ENCODE results near the gene PM20D1. TPM values are rescaled to one million over a fixed set of nuclear protein-coding genes. Genes with fewer than 3 reads are reported as not detected.

The PM20D1 gene
- total RNA-seq, 1 donor from 2014 or later, result not detected

DNA sequence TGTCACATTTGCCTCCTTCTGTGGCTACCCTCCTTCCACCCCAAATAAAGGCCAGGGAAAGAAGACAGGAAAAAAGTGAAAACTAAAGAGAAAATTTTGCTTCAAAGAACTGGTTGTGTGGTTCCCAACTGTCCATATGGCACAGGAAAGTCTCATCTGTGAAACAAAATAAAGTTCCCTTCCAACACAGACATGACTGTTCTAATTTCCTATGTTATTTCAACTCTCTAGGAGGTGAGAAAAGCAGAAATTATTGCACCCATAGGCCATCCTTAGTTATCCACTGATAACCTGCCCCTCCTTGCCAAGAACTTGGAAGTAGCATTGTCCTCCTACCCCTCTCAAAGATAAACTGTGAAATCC is 66.5 kb downstream of the PM20D1 start:
- DNase-seq (ENCODE audit: low spot score), result no peak
- Mint-ChIP-seq H3K36me3 (ENCODE audit: low read depth, unreplicated experiment) (no peaks in the 10 kb centered on the region), H3K9me3 (ENCODE audit: unreplicated experiment) (no peaks in the 10 kb centered on the region), H3K27me3 (ENCODE audit: unreplicated experiment) (no peaks in the 10 kb centered on the region), H3K27ac (ENCODE audit: unreplicated experiment) (no peak overlapping the region), H3K4me3 (ENCODE audit: unreplicated experiment) (no peak overlapping the region), H3K4me1 (ENCODE audit: unreplicated experiment) (peaks cover 8% of the 10 kb centered on the region)
- TF ChIP-seq, protein P1, sequence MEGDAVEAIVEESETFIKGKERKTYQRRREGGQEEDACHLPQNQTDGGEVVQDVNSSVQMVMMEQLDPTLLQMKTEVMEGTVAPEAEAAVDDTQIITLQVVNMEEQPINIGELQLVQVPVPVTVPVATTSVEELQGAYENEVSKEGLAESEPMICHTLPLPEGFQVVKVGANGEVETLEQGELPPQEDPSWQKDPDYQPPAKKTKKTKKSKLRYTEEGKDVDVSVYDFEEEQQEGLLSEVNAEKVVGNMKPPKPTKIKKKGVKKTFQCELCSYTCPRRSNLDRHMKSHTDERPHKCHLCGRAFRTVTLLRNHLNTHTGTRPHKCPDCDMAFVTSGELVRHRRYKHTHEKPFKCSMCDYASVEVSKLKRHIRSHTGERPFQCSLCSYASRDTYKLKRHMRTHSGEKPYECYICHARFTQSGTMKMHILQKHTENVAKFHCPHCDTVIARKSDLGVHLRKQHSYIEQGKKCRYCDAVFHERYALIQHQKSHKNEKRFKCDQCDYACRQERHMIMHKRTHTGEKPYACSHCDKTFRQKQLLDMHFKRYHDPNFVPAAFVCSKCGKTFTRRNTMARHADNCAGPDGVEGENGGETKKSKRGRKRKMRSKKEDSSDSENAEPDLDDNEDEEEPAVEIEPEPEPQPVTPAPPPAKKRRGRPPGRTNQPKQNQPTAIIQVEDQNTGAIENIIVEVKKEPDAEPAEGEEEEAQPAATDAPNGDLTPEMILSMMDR (IDR thresholded peaks at IDR 0.05; ENCODE audit: unreplicated experiment), result no peak

DNA sequence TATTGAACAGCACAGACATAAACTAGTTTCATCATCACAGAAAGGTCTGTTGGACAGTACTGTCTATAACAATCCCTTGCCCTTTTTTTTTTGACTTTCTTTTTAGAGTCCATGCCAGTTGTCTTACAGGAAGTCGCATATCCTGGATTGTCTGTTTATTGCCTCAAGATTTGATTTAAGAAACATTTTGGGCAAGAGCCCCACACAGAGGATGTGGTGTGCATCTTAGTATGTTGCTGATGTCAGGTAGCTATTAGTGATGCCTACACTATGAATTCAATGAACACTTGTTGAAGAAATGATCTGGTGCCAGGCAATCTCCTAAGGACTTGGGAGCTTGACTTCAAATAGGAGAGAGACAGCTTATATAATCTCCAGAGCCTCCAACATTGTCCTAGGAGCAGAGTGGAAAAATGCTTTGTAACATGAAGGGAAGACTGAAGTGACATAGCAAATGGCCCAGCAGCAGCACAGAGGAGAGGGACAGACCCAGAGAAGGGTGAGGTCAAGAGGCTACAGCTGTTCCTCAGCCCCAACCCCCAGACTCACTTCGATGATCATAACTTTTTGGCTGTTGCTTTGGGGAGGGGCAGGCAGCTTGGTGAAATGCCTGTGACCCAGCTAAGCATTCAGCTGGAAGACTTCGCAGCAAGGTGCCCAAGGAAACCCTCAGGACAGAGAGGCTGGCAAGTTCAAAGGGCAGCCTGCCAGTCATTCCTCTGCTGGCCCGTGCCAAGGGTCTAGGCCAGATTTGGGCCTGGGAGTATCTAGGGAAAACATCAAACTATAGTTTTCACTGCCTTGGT is 67.1 kb downstream of the PM20D1 start:
- H3K9me3 Mint-ChIP-seq (ENCODE audit: unreplicated experiment), result no peaks in the 10 kb centered on the region
- H3K4me1 Mint-ChIP-seq (ENCODE audit: unreplicated experiment), result peaks cover 7% of the 10 kb centered on the region
- H3K4me3 Mint-ChIP-seq (ENCODE audit: unreplicated experiment), result no peak overlapping the region
- no peak for DNase-seq (ENCODE audit: low spot score)
- no peaks in the 10 kb centered on the region for H3K27me3 Mint-ChIP-seq (ENCODE audit: unreplicated experiment)
- no peak overlapping the region for H3K27ac Mint-ChIP-seq (ENCODE audit: unreplicated experiment)
- no peaks in the 10 kb centered on the region for H3K36me3 Mint-ChIP-seq (ENCODE audit: low read depth, unreplicated experiment)
- TF ChIP-seq, protein P1 (IDR thresholded peaks at IDR 0.05; ENCODE audit: unreplicated experiment), result no peak

DNA sequence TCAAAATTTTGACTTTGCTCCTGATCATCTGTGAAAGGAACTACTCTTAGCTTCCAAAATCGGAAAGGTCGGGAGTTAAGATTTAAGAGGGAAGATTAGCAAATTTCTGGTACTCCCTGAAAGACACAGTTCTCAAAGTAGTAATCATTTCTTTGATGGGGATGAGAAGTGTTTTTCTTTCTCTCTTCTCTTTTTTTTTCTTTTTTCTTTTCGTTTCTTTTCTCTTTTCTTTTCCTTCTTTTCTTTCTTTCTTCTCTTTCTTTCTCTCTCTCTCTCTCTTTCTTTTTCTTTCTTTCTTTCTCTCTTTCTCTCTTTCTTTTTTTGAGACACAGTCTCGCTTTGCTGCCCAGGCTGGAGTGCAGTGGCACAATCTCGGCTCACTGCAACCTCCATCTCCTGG is 69.6 kb downstream of the PM20D1 start:
- Mint-ChIP-seq H3K9me3 (ENCODE audit: unreplicated experiment) (no peaks in the 10 kb centered on the region), H3K4me3 (ENCODE audit: unreplicated experiment) (no peak overlapping the region), H3K4me1 (ENCODE audit: unreplicated experiment) (no peaks in the 10 kb centered on the region), H3K27me3 (ENCODE audit: unreplicated experiment) (no peaks in the 10 kb centered on the region), H3K36me3 (ENCODE audit: low read depth, unreplicated experiment) (no peaks in the 10 kb centered on the region), H3K27ac (ENCODE audit: unreplicated experiment) (no peak overlapping the region)
- TF ChIP-seq, protein P1 (IDR thresholded peaks at IDR 0.05; ENCODE audit: unreplicated experiment), result no peak
- DNase-seq (ENCODE audit: low spot score), result no peak

Other genes with a start within 250 kb of the PM20D1 start
- 57.1 TPM for gene ELK4, start 218.1 kb downstream of the PM20D1 start, total RNA-seq (ENCODE audit: unreplicated experiment)
- gene SLC45A3, start 169.6 kb downstream of the PM20D1 start, total RNA-seq (ENCODE audit: unreplicated experiment), result 9.2 TPM
- gene NUCKS1, start 100.0 kb downstream of the PM20D1 start, total RNA-seq (ENCODE audit: unreplicated experiment), result 170 TPM
- gene RAB29, start 74.7 kb downstream of the PM20D1 start, total RNA-seq (ENCODE audit: unreplicated experiment), result 19.4 TPM
- 35.2 TPM for gene SLC41A1, start 36.9 kb downstream of the PM20D1 start, total RNA-seq (ENCODE audit: unreplicated experiment)
- gene SLC26A9, start 93.3 kb upstream of the PM20D1 start, total RNA-seq (ENCODE audit: unreplicated experiment), result not detected
- not detected for gene RAB7B, start 153.3 kb upstream of the PM20D1 start, total RNA-seq (ENCODE audit: unreplicated experiment)
- not detected for gene CTSE, start 173.8 kb upstream of the PM20D1 start, total RNA-seq (ENCODE audit: unreplicated experiment)
- gene RHEX, start 203.0 kb upstream of the PM20D1 start, total RNA-seq (ENCODE audit: unreplicated experiment), result not detected